ENCODE measurements around the gene CDC42BPA.
"Not testable (repeated sequence)": the region's sequence is repeated elsewhere in the genome, so short reads cannot be mapped to it uniquely, and the experiment has no call there.

The CDC42BPA gene

GRCh38 chr1:227295609-227296008 is 22.7 kb downstream of the CDC42BPA start:
- ATAC-seq (ENCODE audit: insufficient read depth, low read depth) (no peak), DNase-seq (no peak)
- Histone ChIP-seq H3K27ac (ENCODE audit: low read length) (no peak overlapping the region), H4K20me1 (ENCODE audit: insufficient read depth, low read length) (no peaks in the 10 kb centered on the region), H3K79me2 (ENCODE audit: insufficient read depth, low read length) (no peaks in the 10 kb centered on the region), H3K9ac (ENCODE audit: low read depth, low read length) (no peak overlapping the region), H3K27me3 (ENCODE audit: insufficient read depth, low read length, poor library complexity) (no peaks in the 10 kb centered on the region), H3K4me2 (ENCODE audit: insufficient read depth, low read length) (no peak overlapping the region), H3K9me3 (ENCODE audit: insufficient read depth, low read length, severe bottlenecking) (no peaks in the 10 kb centered on the region), H3K4me3 (ENCODE audit: low read depth in 1 of 2, low read length in 2 of 2) (no peak overlapping the region), H3K36me3 (ENCODE audit: insufficient read depth, low read length) (no peaks in the 10 kb centered on the region), H3K4me1 (ENCODE audit: insufficient read depth, low read length) (no peaks in the 10 kb centered on the region), H2AFZ (ENCODE audit: low read depth, low read length) (no peak overlapping the region)
- TF ChIP-seq EZH2 (IDR thresholded peaks at IDR 0.05; ENCODE audit: borderline replicate concordance, low read depth, low read length, severe bottlenecking) (no peak), CTCF (IDR thresholded peaks at IDR 0.05; ENCODE audit: borderline replicate concordance, extremely low read depth, low read length, poor library complexity, severe bottlenecking) (no peak)

- Histone ChIP-seq H3K4me2 (ENCODE audit: insufficient read depth, low read length) (no peak overlapping the region), H3K4me1 (ENCODE audit: insufficient read depth, low read length) (no peaks in the 10 kb centered on the region), H2AFZ (ENCODE audit: low read depth, low read length) (no peak overlapping the region), H4K20me1 (ENCODE audit: insufficient read depth, low read length) (no peaks in the 10 kb centered on the region), H3K27me3 (ENCODE audit: insufficient read depth, low read length, poor library complexity) (no peaks in the 10 kb centered on the region), H3K36me3 (ENCODE audit: insufficient read depth, low read length) (no peaks in the 10 kb centered on the region), H3K27ac (ENCODE audit: low read length) (no peak overlapping the region), H3K9ac (ENCODE audit: low read depth, low read length) (no peak overlapping the region), H3K9me3 (ENCODE audit: insufficient read depth, low read length, severe bottlenecking) (no peaks in the 10 kb centered on the region), H3K4me3 (ENCODE audit: low read depth in 1 of 2, low read length in 2 of 2) (no peak overlapping the region), H3K79me2 (ENCODE audit: insufficient read depth, low read length) (no peaks in the 10 kb centered on the region)
- no peak for TF ChIP-seq CTCF (IDR thresholded peaks at IDR 0.05; ENCODE audit: borderline replicate concordance, extremely low read depth, low read length, poor library complexity, severe bottlenecking)
- no peak for TF ChIP-seq EZH2 (IDR thresholded peaks at IDR 0.05; ENCODE audit: borderline replicate concordance, low read depth, low read length, severe bottlenecking)
- DNase-seq (no peak), ATAC-seq (ENCODE audit: insufficient read depth, low read depth) (no peak)
Observed at GRCh38 chr1:227285745-227286144, 32.5 kb downstream of the CDC42BPA start.

GRCh38 chr1:227281371-227281770 is 36.9 kb downstream of the CDC42BPA start:
- Histone ChIP-seq H3K79me2 (ENCODE audit: insufficient read depth, low read length) (no peaks in the 10 kb centered on the region), H3K27ac (ENCODE audit: low read length) (no peak overlapping the region), H3K36me3 (ENCODE audit: insufficient read depth, low read length) (no peaks in the 10 kb centered on the region), H4K20me1 (ENCODE audit: insufficient read depth, low read length) (no peaks in the 10 kb centered on the region), H3K9ac (ENCODE audit: low read depth, low read length) (no peak overlapping the region), H3K4me1 (ENCODE audit: insufficient read depth, low read length) (no peaks in the 10 kb centered on the region), H2AFZ (ENCODE audit: low read depth, low read length) (no peak overlapping the region), H3K4me3 (ENCODE audit: low read depth in 1 of 2, low read length in 2 of 2) (no peak overlapping the region), H3K9me3 (ENCODE audit: insufficient read depth, low read length, severe bottlenecking) (no peaks in the 10 kb centered on the region), H3K4me2 (ENCODE audit: insufficient read depth, low read length) (no peak overlapping the region), H3K27me3 (ENCODE audit: insufficient read depth, low read length, poor library complexity) (no peaks in the 10 kb centered on the region)
- TF ChIP-seq EZH2 (IDR thresholded peaks at IDR 0.05; ENCODE audit: borderline replicate concordance, low read depth, low read length, severe bottlenecking) (no peak), CTCF (IDR thresholded peaks at IDR 0.05; ENCODE audit: borderline replicate concordance, extremely low read depth, low read length, poor library complexity, severe bottlenecking) (no peak)
- DNase-seq (no peak), ATAC-seq (ENCODE audit: insufficient read depth, low read depth) (no peak)

- H3K79me2 ChIP-seq (ENCODE audit: insufficient read depth, low read length) = no peaks in the 10 kb centered on the region
- H3K9me3 ChIP-seq (ENCODE audit: insufficient read depth, low read length, severe bottlenecking) = no peaks in the 10 kb centered on the region
- TF ChIP-seq CTCF (IDR thresholded peaks at IDR 0.05; ENCODE audit: borderline replicate concordance, extremely low read depth, low read length, poor library complexity, severe bottlenecking) (no peak), EZH2 (IDR thresholded peaks at IDR 0.05; ENCODE audit: borderline replicate concordance, low read depth, low read length, severe bottlenecking) (no peak)
- DNase-seq = no peak
- no peaks in the 10 kb centered on the region for H3K4me1 ChIP-seq (ENCODE audit: insufficient read depth, low read length)
- H2AFZ ChIP-seq (ENCODE audit: low read depth, low read length) = no peak overlapping the region
- no peak for ATAC-seq (ENCODE audit: insufficient read depth, low read depth)
- H3K9ac ChIP-seq (ENCODE audit: low read depth, low read length) = no peak overlapping the region
- H3K4me2 ChIP-seq (ENCODE audit: insufficient read depth, low read length) = no peak overlapping the region
- no peaks in the 10 kb centered on the region for H3K27me3 ChIP-seq (ENCODE audit: insufficient read depth, low read length, poor library complexity)
- no peaks in the 10 kb centered on the region for H3K36me3 ChIP-seq (ENCODE audit: insufficient read depth, low read length)
- H4K20me1 ChIP-seq (ENCODE audit: insufficient read depth, low read length) = no peaks in the 10 kb centered on the region
- no peak overlapping the region for H3K4me3 ChIP-seq (ENCODE audit: low read depth in 1 of 2, low read length in 2 of 2)
- H3K27ac ChIP-seq (ENCODE audit: low read length) = no peak overlapping the region
Observed at GRCh38 chr1:227280836-227281235, 37.5 kb downstream of the CDC42BPA start.

- H3K9me3 ChIP-seq (ENCODE audit: insufficient read depth, low read length, severe bottlenecking); H3K79me2 ChIP-seq (ENCODE audit: insufficient read depth, low read length); H3K4me1 ChIP-seq (ENCODE audit: insufficient read depth, low read length); H4K20me1 ChIP-seq (ENCODE audit: insufficient read depth, low read length); H3K4me3 ChIP-seq (ENCODE audit: low read depth in 1 of 2, low read length in 2 of 2); H3K36me3 ChIP-seq (ENCODE audit: insufficient read depth, low read length); ATAC-seq (ENCODE audit: insufficient read depth, low read depth); H3K27me3 ChIP-seq (ENCODE audit: insufficient read depth, low read length, poor library complexity); H2AFZ ChIP-seq (ENCODE audit: low read depth, low read length); H3K27ac ChIP-seq (ENCODE audit: low read length); DNase-seq; H3K9ac ChIP-seq (ENCODE audit: low read depth, low read length); H3K4me2 ChIP-seq (ENCODE audit: insufficient read depth, low read length): not testable (repeated sequence)
Observed at GRCh38 chr1:227276156-227276693, 42.1 kb downstream of the CDC42BPA start.
